Brain microvascular endothelial cell (primary cell): ENCODE data around the gene FCER1G.

Source experiments
- DNase-seq: peaks from one replicate; pipeline ENCODE4 v3.0.0-alpha.2; 2020
- H3K27ac ChIP-seq: fragments of 250-450 bp; sonication (Bioruptor Pico); 2 replicates; pipeline ENCODE4 v1.5.1; 2020; ENCODE audit warnings: mild to moderate bottlenecking, moderate library complexity
- H3K27me3 ChIP-seq: fragments of 250-450 bp; sonication (Bioruptor Pico); replicated peaks from 2 replicates; pipeline ENCODE4 v1.5.1; 2020; ENCODE audit warnings: mild to moderate bottlenecking
- H3K36me3 ChIP-seq: fragments of 250-450 bp; sonication (Bioruptor Pico); replicated peaks from 2 replicates; pipeline ENCODE4 v1.5.1; 2020; ENCODE audit warnings: mild to moderate bottlenecking
- H3K4me3 ChIP-seq: 2 replicates; pipeline ENCODE4 v1.5.1; 2011; ENCODE audit warnings: low read depth, mild to moderate bottlenecking, control low read depth, low read length, moderate library complexity
- CTCF ChIP-seq: IDR thresholded peaks from 2 replicates; pipeline ENCODE4 v1.5.1; 2011; ENCODE audit warnings: low read depth, mild to moderate bottlenecking, moderate library complexity, low read length, control low read depth, inconsistent platforms; ENCODE audit errors: missing control alignments
- in situ Hi-C: cut with HindIII; loops from 2 replicates; pipeline ENCODE4 v1.10.0; 2017; ENCODE audit warnings: low sequenced_read_pairs, low pct_ligation_motif_present

Gene FCER1G

GRCh38 chr1:161259765-161260164 is 44.7 kb downstream of the FCER1G start:
- H3K27me3 ChIP-seq, result peaks cover 33% of the 10 kb centered on the region
- H3K27ac ChIP-seq, result no peak overlapping the region
- no peaks in the 10 kb centered on the region for H3K36me3 ChIP-seq
- TF ChIP-seq CTCF, result no peak
- H3K4me3 ChIP-seq, result no peak overlapping the region
- in situ Hi-C loops, result no loop called here
- DNase-seq, result no peak

GRCh38 chr1:161260376-161261260 is 45.5 kb downstream of the FCER1G start:
- Histone ChIP-seq H3K27me3 (peaks cover 33% of the 10 kb centered on the region), H3K27ac (no peak overlapping the region), H3K36me3 (no peaks in the 10 kb centered on the region), H3K4me3 (no peak overlapping the region)
- in situ Hi-C loops, result no loop called here
- no peak for TF ChIP-seq CTCF
- no peak for DNase-seq

GRCh38 chr1:161261261-161262235 is 46.5 kb downstream of the FCER1G start:
- in situ Hi-C loops, result no loop called here
- DNase-seq, result no peak
- no peak overlapping the region for H3K4me3 ChIP-seq
- H3K36me3 ChIP-seq, result no peaks in the 10 kb centered on the region
- H3K27ac ChIP-seq, result no peak overlapping the region
- peaks cover 33% of the 10 kb centered on the region for H3K27me3 ChIP-seq
- TF ChIP-seq CTCF, result no peak

- no peaks in the 10 kb centered on the region for H3K36me3 ChIP-seq
- TF ChIP-seq CTCF, result no peak
- DNase-seq, result no peak
- H3K27me3 ChIP-seq, result peaks cover 11% of the 10 kb centered on the region
- no peak overlapping the region for H3K4me3 ChIP-seq
- no peak overlapping the region for H3K27ac ChIP-seq
- in situ Hi-C loops, result no loop called here
These were observed 50.2 kb downstream of the FCER1G start for GRCh38 chr1:161265305-161265704.

- H3K27me3 ChIP-seq, result peaks cover 6% of the 10 kb centered on the region
- no peak for DNase-seq
- H3K27ac ChIP-seq, result no peak overlapping the region
- in situ Hi-C loops, result no loop called here
- no peak overlapping the region for H3K4me3 ChIP-seq
- no peak for TF ChIP-seq CTCF
- H3K36me3 ChIP-seq, result no peaks in the 10 kb centered on the region
These were observed 51.1 kb downstream of the FCER1G start for GRCh38 chr1:161266202-161266601.
